B cell (primary cell): ENCODE measurements around the gene OSBP2. TPM values are rescaled to one million over a fixed set of nuclear protein-coding genes. Genes with fewer than 3 reads are reported as not detected.

Experiments
- ATAC-seq: fragments of 200-7000 bp; cut with Tn5 transposase; one replicate; pipeline ENCODE4 v1.10.0; 2021; ENCODE audit warnings: low read depth, mild to moderate bottlenecking, moderate number of reproducible peaks, moderate library complexity
- CTCF ChIA-PET: fragments of 350-600 bp; sonication (Branson Sonifier 250); formaldehyde crosslinking; loops from one replicate; lab custom pipeline; 2021; ENCODE audit warnings: antibody characterized with exemption, inconsistent platforms; lab: Charles Lee
- POLR2A ChIA-PET: fragments of 350-600 bp; sonication (Branson Sonifier 250); formaldehyde crosslinking; loops from one replicate; lab custom pipeline; 2021; ENCODE audit warnings: antibody characterized with exemption; lab: Charles Lee
- DNase-seq: peaks from one replicate; pipeline ENCODE4 v3.0.0; 2013
- H2AFZ ChIP-seq: 2 replicates; pipeline ENCODE4 v1.6.1; 2012; ENCODE audit warnings: mild to moderate bottlenecking, low read depth, low read length; ENCODE audit not compliant: insufficient read depth, poor library complexity, severe bottlenecking
- H3K27ac ChIP-seq, 2 donors: 1 replicate in 1 of 2; 2 replicates in 1 of 2; pipeline ENCODE4 v1.5.1; 2012 to 2013; ENCODE audit warnings: low read length in 2 of 2, mild to moderate bottlenecking in 2 of 2, moderate library complexity in 1 of 2
- H3K27me3 ChIP-seq, 4 experiments: fragments of 200-600 bp in 1 of 4; sonication (generic) in 1 of 4; replicated peaks in 1 of 4; 1 replicate in 2 of 4; 2 replicates in 2 of 4; pipeline versions ENCODE4 v1.6.1 to v1.7.0; 2013 to 2016; ENCODE audit warnings: low read length in 3 of 4, mild to moderate bottlenecking in 2 of 4, mixed read lengths in 1 of 4, moderate library complexity in 1 of 4; ENCODE audit not compliant: insufficient read depth in 4 of 4, control insufficient read depth in 3 of 4; ENCODE audit errors: control extremely low read depth in 1 of 4
- H3K36me3 ChIP-seq, 2 experiments: replicated peaks in 1 of 2; 1 replicate in 1 of 2; 2 replicates in 1 of 2; pipeline versions ENCODE4 v1.6.1 to v1.7.1; 2013; ENCODE audit warnings: low read length in 1 of 2; ENCODE audit not compliant: insufficient read depth in 2 of 2, control insufficient read depth in 1 of 2; ENCODE audit errors: control extremely low read depth in 1 of 2, extremely low read depth in 1 of 2
- H3K4me1 ChIP-seq, 2 donors: fragments of 200-600 bp in 1 of 2; sonication (generic) in 1 of 2; 1 replicate in 1 of 2; 2 replicates in 1 of 2; pipeline versions ENCODE4 v1.5.1 to v1.6.1; 2013 to 2017; ENCODE audit warnings: low read length in 2 of 2; ENCODE audit not compliant: control insufficient read depth in 2 of 2, insufficient read depth in 2 of 2
- H3K4me2 ChIP-seq: replicated peaks from 2 replicates; pipeline ENCODE3; 2012; ENCODE audit warnings: mild to moderate bottlenecking, low read depth, low read length; ENCODE audit not compliant: poor library complexity, severe bottlenecking
- H3K4me3 ChIP-seq, 5 experiments: fragments of 200-600 bp in 1 of 5; sonication (generic) in 1 of 5; 1 replicate in 3 of 5; 2 replicates in 2 of 5; pipeline versions ENCODE4 v1.5.1 to v1.7.0; 2011 to 2016; ENCODE audit warnings: low read length in 4 of 5, mild to moderate bottlenecking in 4 of 5, low read depth in 2 of 5, control low read depth in 1 of 5, moderate library complexity in 1 of 5; ENCODE audit not compliant: insufficient read depth in 1 of 5; ENCODE audit errors: control extremely low read depth in 1 of 5, extremely low read depth in 1 of 5
- H3K79me2 ChIP-seq: fragments of 200-600 bp; sonication (generic); one replicate; pipeline ENCODE4 v1.6.0; 2016; ENCODE audit warnings: low read length; ENCODE audit not compliant: control insufficient read depth, insufficient read depth
- H3K9ac ChIP-seq: fragments of 200-600 bp; sonication (generic); 2 replicates; pipeline ENCODE4 v1.6.1; 2017; ENCODE audit warnings: mild to moderate bottlenecking, low read length, moderate library complexity
- H3K9me3 ChIP-seq, 3 donors: one replicate each; pipeline versions ENCODE4 v1.6.1 to v1.7.1; 2013; ENCODE audit warnings: low read length in 2 of 3; ENCODE audit not compliant: control insufficient read depth in 2 of 3, insufficient read depth in 1 of 3; ENCODE audit errors: control extremely low read depth in 1 of 3
- H4K20me1 ChIP-seq: 2 replicates; pipeline ENCODE4 v1.6.0; 2012; ENCODE audit warnings: mild to moderate bottlenecking, low read length; ENCODE audit not compliant: insufficient read depth, control insufficient read depth, poor library complexity, severe bottlenecking
- H3K27ac Mint-ChIP-seq: one replicate; pipeline ENCODE4 v1.8.0; 2021; ENCODE audit warnings: mixed read lengths
- H3K27me3 Mint-ChIP-seq: one replicate; pipeline ENCODE4 v1.8.0; 2021; ENCODE audit warnings: mixed read lengths
- H3K4me1 Mint-ChIP-seq: one replicate; pipeline ENCODE4 v1.8.0; 2021; ENCODE audit warnings: mixed read lengths
- H3K4me3 Mint-ChIP-seq: one replicate; pipeline ENCODE4 v1.8.0; 2021; ENCODE audit warnings: mixed read lengths
- H3K9me3 Mint-ChIP-seq: one replicate; pipeline ENCODE4 v1.8.0; 2022; ENCODE audit warnings: mixed read lengths; ENCODE audit not compliant: insufficient read depth
- EZH2 ChIP-seq: IDR thresholded peaks from 2 replicates; pipeline ENCODE4 v1.6.1; 2012; ENCODE audit warnings: borderline replicate concordance, low read depth, mild to moderate bottlenecking, moderate library complexity, low read length; ENCODE audit not compliant: insufficient read depth, poor library complexity, severe bottlenecking
- WGBS: methylation state at CpG from one replicate; pipeline ENCODE4 v1.1.5; 2013; ENCODE audit warnings: missing lambda C conversion rate; ENCODE audit not compliant: insufficient coverage; 5-methylcytosine and 5-hydroxymethylcytosine counted together
- intact Hi-C: fragments of 100-400 bp; cut with micrococcal nuclease; formaldehyde crosslinking; loops from one replicate; pipeline ENCODE4 v1.10.0; 2022
- polyA plus RNA-seq: library from polyadenylated mRNA; depleted of rRNA; stranded (reverse); fragments of >200 nt; gene quantifications from 2 replicates; pipeline ENCODE4 v1.2.3, GENCODE V29; 2012
- total RNA-seq, 2 donors: library from RNA; stranded (reverse); fragments of 120-200 nt in 1 of 2; gene quantifications; 1 replicate in 1 of 2; 2 replicates in 1 of 2; pipeline versions ENCODE4 v1.2.3 to v1.2.4, GENCODE V29; 2013 to 2022
- TF ChIP-seq, protein P1 (sequence below): fragments of 200-600 bp; IDR thresholded peaks from one replicate; pipeline ENCODE4 v1.8.0; 2022; ENCODE audit warnings: antibody characterized with exemption, mild to moderate bottlenecking

The OSBP2 gene
- total and polyA plus RNA-seq, 2 donors (not counting 1 experiment from before 2014, with no cell fraction given), result 0.10 to 1.0 TPM

DNA sequence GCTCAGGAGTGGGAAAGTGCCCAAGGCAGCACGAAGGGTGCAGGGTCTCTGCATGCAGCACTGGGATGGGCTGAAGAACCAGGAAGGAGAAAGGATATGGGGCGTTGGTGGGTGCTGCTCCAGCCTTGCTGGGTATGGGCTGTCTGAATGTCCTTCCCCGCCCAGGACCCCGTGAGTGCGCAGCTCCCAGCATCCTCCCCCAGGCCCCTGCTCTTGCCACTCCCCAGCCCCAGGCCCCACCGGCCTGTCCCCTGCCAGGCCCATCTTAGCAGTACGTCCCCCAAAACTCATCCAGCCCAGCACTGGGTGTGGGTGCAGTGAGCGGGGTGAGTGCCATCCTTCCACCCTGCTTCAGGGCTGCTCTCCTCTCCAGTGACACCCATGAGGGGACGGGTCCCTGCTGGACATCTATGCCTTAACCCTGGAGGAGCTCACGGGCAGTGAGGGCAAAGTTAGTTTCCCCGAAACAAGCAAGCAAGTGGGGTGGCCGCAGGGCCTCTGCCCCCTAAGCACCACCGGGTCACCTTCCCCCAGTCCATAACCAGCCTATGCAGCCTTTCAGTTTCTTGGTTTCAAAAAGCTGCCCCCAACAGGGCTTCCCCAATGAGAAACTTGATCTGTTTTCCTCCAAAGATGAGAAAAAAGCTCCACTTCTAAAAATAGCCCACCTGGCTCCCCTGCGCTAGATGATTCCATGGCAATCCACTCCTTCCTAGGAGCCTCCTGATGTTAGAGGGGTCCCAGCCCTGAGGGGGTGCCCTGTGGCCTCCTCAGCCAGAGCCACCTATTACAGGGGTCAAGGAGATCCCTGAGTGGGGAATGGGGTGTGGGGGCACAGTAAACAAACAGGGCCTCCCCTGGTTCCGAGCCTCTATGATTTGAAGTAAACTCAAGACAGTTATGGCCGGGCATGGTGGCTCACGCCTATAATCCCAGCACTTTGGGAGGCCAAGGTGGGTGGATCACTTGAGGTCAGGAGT is 170.1 kb downstream of the OSBP2 start:
- TF ChIP-seq, protein P1, sequence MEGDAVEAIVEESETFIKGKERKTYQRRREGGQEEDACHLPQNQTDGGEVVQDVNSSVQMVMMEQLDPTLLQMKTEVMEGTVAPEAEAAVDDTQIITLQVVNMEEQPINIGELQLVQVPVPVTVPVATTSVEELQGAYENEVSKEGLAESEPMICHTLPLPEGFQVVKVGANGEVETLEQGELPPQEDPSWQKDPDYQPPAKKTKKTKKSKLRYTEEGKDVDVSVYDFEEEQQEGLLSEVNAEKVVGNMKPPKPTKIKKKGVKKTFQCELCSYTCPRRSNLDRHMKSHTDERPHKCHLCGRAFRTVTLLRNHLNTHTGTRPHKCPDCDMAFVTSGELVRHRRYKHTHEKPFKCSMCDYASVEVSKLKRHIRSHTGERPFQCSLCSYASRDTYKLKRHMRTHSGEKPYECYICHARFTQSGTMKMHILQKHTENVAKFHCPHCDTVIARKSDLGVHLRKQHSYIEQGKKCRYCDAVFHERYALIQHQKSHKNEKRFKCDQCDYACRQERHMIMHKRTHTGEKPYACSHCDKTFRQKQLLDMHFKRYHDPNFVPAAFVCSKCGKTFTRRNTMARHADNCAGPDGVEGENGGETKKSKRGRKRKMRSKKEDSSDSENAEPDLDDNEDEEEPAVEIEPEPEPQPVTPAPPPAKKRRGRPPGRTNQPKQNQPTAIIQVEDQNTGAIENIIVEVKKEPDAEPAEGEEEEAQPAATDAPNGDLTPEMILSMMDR, result no peak
- TF ChIP-seq EZH2, result no peak
- POLR2A ChIA-PET, result no interaction called here
- DNase-seq, result no peak

DNA sequence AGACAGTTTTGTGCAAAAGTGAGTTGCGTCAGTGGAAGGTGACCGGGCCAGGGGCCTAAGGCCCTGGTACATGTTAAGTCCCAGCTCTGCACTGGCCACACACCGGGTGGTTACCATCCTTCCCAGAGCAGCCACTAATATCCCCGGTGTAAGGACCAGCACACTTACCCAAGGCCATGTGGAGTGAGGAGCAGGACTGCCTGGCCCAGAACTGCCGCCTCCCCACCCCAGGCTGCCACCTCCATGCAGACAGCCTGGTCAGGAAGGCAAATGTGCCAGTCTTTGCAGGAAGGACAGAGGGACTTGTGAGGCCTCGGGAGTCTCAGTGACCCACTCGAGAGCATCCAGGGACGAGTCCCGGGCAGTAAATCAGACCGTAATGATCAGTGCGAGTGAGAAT is 171.0 kb downstream of the OSBP2 start:
- intact Hi-C loops, result no loop called here
- H3K9me3 ChIP-seq, result no peaks in the 10 kb centered on the region
- H3K4me2 ChIP-seq, result no peak overlapping the region
- DNase-seq, result no peak
- Mint-ChIP-seq H3K4me1 (no peaks in the 10 kb centered on the region), H3K27ac (no peak overlapping the region), H3K9me3 (no peaks in the 10 kb centered on the region), H3K27me3 (peaks cover 2% of the 10 kb centered on the region), H3K4me3 (no peak overlapping the region)
- ChIA-PET CTCF (no interaction called here), POLR2A (no interaction called here)
- TF ChIP-seq, protein P1, result no peak
- no peak for TF ChIP-seq EZH2
- H4K20me1 ChIP-seq, result no peaks in the 10 kb centered on the region
- WGBS, result 93% methylated on average over 10 of the region's 11 CpGs
- no peak overlapping the region for H2AFZ ChIP-seq
- H3K4me3 ChIP-seq, result no peak overlapping the region
- H3K79me2 ChIP-seq, result no peaks in the 10 kb centered on the region
- ATAC-seq, result no peak
- no peaks in the 10 kb centered on the region for H3K27me3 ChIP-seq
- H3K27ac ChIP-seq, result no peak overlapping the region
- H3K4me1 ChIP-seq, result no peaks in the 10 kb centered on the region
- no peak overlapping the region for H3K9ac ChIP-seq
- no peaks in the 10 kb centered on the region for H3K36me3 ChIP-seq

More for the DNA sequence above, 170.1 kb downstream of the OSBP2 start:
- no peaks in the 10 kb centered on the region for H3K4me1 ChIP-seq
- no peaks in the 10 kb centered on the region for H3K9me3 Mint-ChIP-seq
- no peaks in the 10 kb centered on the region for H3K9me3 ChIP-seq
- whole genome bisulfite sequencing, result 97% methylated on average over 14 of the region's 17 CpGs
- no peak overlapping the region for H3K4me2 ChIP-seq
- peaks cover 2% of the 10 kb centered on the region for H3K27me3 Mint-ChIP-seq
- no peaks in the 10 kb centered on the region for H3K4me1 Mint-ChIP-seq
- no peak overlapping the region for H3K4me3 Mint-ChIP-seq
- H3K27ac Mint-ChIP-seq, result no peak overlapping the region
- no peak overlapping the region for H2AFZ ChIP-seq
- CTCF ChIA-PET, result no interaction called here
- no peak overlapping the region for H3K4me3 ChIP-seq
- no peaks in the 10 kb centered on the region for H3K36me3 ChIP-seq
- H3K79me2 ChIP-seq, result no peaks in the 10 kb centered on the region
- ATAC-seq, result no peak
- H3K27ac ChIP-seq, result no peak overlapping the region
- no peak overlapping the region for H3K9ac ChIP-seq
- H3K27me3 ChIP-seq, result no peaks in the 10 kb centered on the region
- intact Hi-C loops, result no loop called here
- no peaks in the 10 kb centered on the region for H4K20me1 ChIP-seq
